Heart left ventricle (tissue), 16 donors: ENCODE measurements around the gene ETV7. TPM values are rescaled to one million over a fixed set of nuclear protein-coding genes. Genes with fewer than 3 reads are reported as not detected.

Experiments
- ATAC-seq, 4 donors: fragments of 200-7000 bp; cut with Tn5 transposase; one replicate each; pipeline ENCODE4 v1.9.1; 2020 to 2022; ENCODE audit warnings: moderate library complexity in 4 of 4, mild to moderate bottlenecking in 3 of 4, moderate number of reproducible peaks in 1 of 4
- DNase-seq, 5 donors: peaks; one replicate each; pipeline ENCODE4 v3.0.0-alpha.2; 2020
- H3K27ac ChIP-seq, 12 donors: fragments of 200-600 bp; sonication (generic) in 4 of 12; one replicate each; pipeline versions ENCODE4 v1.5.0 to v1.8.0; 2016 to 2022; ENCODE audit warnings: mild to moderate bottlenecking in 2 of 12
- H3K27me3 ChIP-seq, 9 donors: fragments of 200-600 bp; sonication (generic) in 2 of 9; one replicate each; pipeline versions ENCODE4 v1.5.1 to v1.8.0; 2016 to 2022; ENCODE audit warnings: mild to moderate bottlenecking in 3 of 9
- H3K36me3 ChIP-seq, 9 donors: fragments of 200-600 bp; sonication (generic) in 2 of 9; one replicate each; pipeline versions ENCODE4 v1.5.0 to v1.8.0; 2018 to 2022; ENCODE audit warnings: mild to moderate bottlenecking in 2 of 9
- H3K4me1 ChIP-seq, 12 donors: fragments of 200-600 bp; sonication (generic) in 4 of 12; one replicate each; pipeline versions ENCODE4 v1.5.0 to v1.8.0; 2016 to 2022; ENCODE audit warnings: mild to moderate bottlenecking in 3 of 12
- H3K4me3 ChIP-seq, 12 donors: fragments of 200-600 bp; sonication (generic) in 4 of 12; one replicate each; pipeline versions ENCODE4 v1.5.0 to v1.8.0; 2017 to 2022; ENCODE audit warnings: mild to moderate bottlenecking in 9 of 12, moderate library complexity in 4 of 12
- H3K9me3 ChIP-seq, 12 donors: fragments of 200-600 bp; sonication (generic) in 4 of 12; one replicate each; pipeline versions ENCODE4 v1.5.0 to v1.8.0; 2016 to 2022; ENCODE audit warnings: mild to moderate bottlenecking in 1 of 12
- CTCF ChIP-seq, 12 donors: fragments of 200-600 bp; sonication (generic) in 4 of 12; IDR thresholded peaks; one replicate each; pipeline versions ENCODE4 v1.5.0 to v1.8.0; 2018 to 2022; ENCODE audit warnings: antibody characterized with exemption in 12 of 12, mild to moderate bottlenecking in 5 of 12
- POLR2A ChIP-seq, 2 donors: fragments of 450-650 bp; IDR thresholded peaks; one replicate each; pipeline ENCODE4 v1.6.1; 2017; ENCODE audit warnings: antibody characterized with exemption in 2 of 2, mild to moderate bottlenecking in 2 of 2, moderate library complexity in 2 of 2
- WGBS, 4 donors: extraction: QIAGEN DNeasy Blood & Tissue Kit in 2 of 4; methylation state at CpG; one replicate each; pipeline versions ENCODE4 v1.1.5 to v1.1.7; 2013 to 2018; 5-methylcytosine and 5-hydroxymethylcytosine counted together
- intact Hi-C, 10 donors: fragments of 100-400 bp; cut with DNase I; formaldehyde crosslinking; loops; one replicate each; pipeline versions ENCODE4 v1.11.1 to v1.14.2; 2022
- polyA plus RNA-seq, 2 donors: library from polyadenylated mRNA; stranded (reverse); fragments of 200-250 nt; gene quantifications; one replicate each; pipeline ENCODE4 v1.2.3, GENCODE V29; 2013
- total RNA-seq, 9 donors: library from RNA; depleted of rRNA in 2 of 9; stranded (reverse); fragments of >200 nt in 2 of 9; fragmentation: NEBNext Ultra II Directional in 3 of 9; extraction: Animal tissue kit (Norgen Biotek cat#: 25700) in 3 of 9; gene quantifications; one replicate each; pipeline versions ENCODE4 v1.1.0 to v1.2.4, GENCODE V29; 2016 to 2023
- donor health status: ischemic (EF 13 %, LVEDD 7.1; RV severe dilation, severe dysfunction).
- donor health status: healthy with polysubstance abuse.
- donor health status: DM: no; HTN: yes; CAD: no.
- donor health status: DM: no; HTN: no; CAD: no.
- donor health status: ischemic (EF 25% LVEDD 6.9; RV normal size, moderate dysfunction).
- donor health status: ischemic (EF 25% LVEDD 5.7; RV mildly dilated, moderate dysfunction).
- donor health status: healthy.
- donor health status: DM: yes; HTN: yes; CAD: no.
- donor health status: ischemic (EF 35%, LVEDD 5.7; RV mildly dilated, moderate dysfunction).
- donor health status: nonischemic (EF 11% LVEDD 7.7; RV severe dilation, severe dysfunction).
- donor health status: DM: yes; HTN: yes; CAD: no.
- donor health status: PGD.
- donor health status: ischemic (EF 29% LVEDD 5.4; RV normal size, mild dysfunction).
- donor health status: nonischemic (EF 23%, LVEDD 6.1; RV moderate dilation, normal function).

ETV7 gene
- total and polyA plus RNA-seq, 11 donors: 0.06 to 5.1 (median 0.31) TPM; not detected in 5

- H3K27me3 ChIP-seq: peaks cover 0 to 66% (median 8%) of the 10 kb centered on the region in 9 donors
Observed at GRCh38 chr6:36350681-36351571, 36.5 kb downstream of the ETV7 start.

GRCh38 chr6:36350082-36350481, 37.4 kb downstream of the ETV7 start:
- Histone ChIP-seq H3K9me3 (peaks cover 0 to 8% (median 0%) of the 10 kb centered on the region in 12 donors), H3K4me3 (no peak overlapping the region), H3K27me3 (peaks cover 0 to 66% (median 8%) of the 10 kb centered on the region in 9 donors), H3K36me3 (no peaks in the 10 kb centered on the region), H3K27ac (peak overlapping the region in 2 of 12 donors; percentile 6), H3K4me1 (peaks cover 0 to 24% (median 12%) of the 10 kb centered on the region in 12 donors)
- TF ChIP-seq POLR2A (IDR thresholded peaks at IDR 0.05) (no peak), CTCF (IDR thresholded peaks at IDR 0.05) (no peak)
- DNase-seq (no peak), ATAC-seq (peak in 3 of 4 donors; percentile 27 to 91 (median 63))
- WGBS, 4 donors: 61 to 67% (median 64%) methylated on average over 4 of the region's 4 CpGs
- intact Hi-C loops: loop anchor here in 3 of 10 donors (10.0 kb wide), 1 partner anchor 225 kb away; no protein-coding TSS in a partner anchor

More at GRCh38 chr6:36350681-36351571, 36.5 kb downstream of the ETV7 start:
- TF ChIP-seq POLR2A (IDR thresholded peaks at IDR 0.05): no peak
- no peak for TF ChIP-seq CTCF (IDR thresholded peaks at IDR 0.05)
- peak in 1 of 5 donors; percentile 59 for DNase-seq
- WGBS, 4 donors: 38 to 51% (median 46%) methylated on average over 15 of the region's 15 CpGs
- H3K9me3 ChIP-seq: peaks cover 0 to 8% (median 0%) of the 10 kb centered on the region in 12 donors
- intact Hi-C loops: loop anchor here in 3 of 10 donors (10.0 kb wide), 1 partner anchor 226 kb away; no protein-coding TSS in a partner anchor
- peak; percentile 20 to 90 (median 72) for ATAC-seq
- H3K4me3 ChIP-seq: no peak overlapping the region
- H3K27ac ChIP-seq: peak overlapping the region in 5 of 12 donors; percentile 3 to 63 (median 14)
- peaks cover 0 to 24% (median 12%) of the 10 kb centered on the region in 12 donors for H3K4me1 ChIP-seq
- H3K36me3 ChIP-seq: no peaks in the 10 kb centered on the region

- DNase-seq: no peak
- 81 to 86% (median 85%) methylated on average over 6 of the region's 6 CpGs for WGBS, 4 donors
- Histone ChIP-seq H3K4me1 (peaks cover 0 to 24% (median 12%) of the 10 kb centered on the region in 12 donors), H3K27ac (no peak overlapping the region), H3K4me3 (no peak overlapping the region), H3K27me3 (peaks cover 0 to 61% (median 8%) of the 10 kb centered on the region in 9 donors), H3K9me3 (peaks cover 0 to 8% (median 0%) of the 10 kb centered on the region in 12 donors), H3K36me3 (no peaks in the 10 kb centered on the region)
- no peak for ATAC-seq
- TF ChIP-seq CTCF (IDR thresholded peaks at IDR 0.05): no peak
- no peak for TF ChIP-seq POLR2A (IDR thresholded peaks at IDR 0.05)
- intact Hi-C loops: no loop called here
Observed at GRCh38 chr6:36349240-36349639, 38.2 kb downstream of the ETV7 start.

GRCh38 chr6:36347621-36348020, 39.8 kb downstream of the ETV7 start:
- no peaks in the 10 kb centered on the region for H3K36me3 ChIP-seq
- TF ChIP-seq POLR2A (IDR thresholded peaks at IDR 0.05) (no peak), CTCF (IDR thresholded peaks at IDR 0.05) (no peak)
- 81 to 92% (median 88%) methylated on average over 4 of the region's 4 CpGs for WGBS, 4 donors
- intact Hi-C loops: no loop called here
- no peak for DNase-seq
- peaks cover 0 to 24% (median 12%) of the 10 kb centered on the region in 12 donors for H3K4me1 ChIP-seq
- H3K27ac ChIP-seq: no peak overlapping the region
- peaks cover 0 to 4% (median 0%) of the 10 kb centered on the region in 12 donors for H3K9me3 ChIP-seq
- peaks cover 0 to 47% (median 6%) of the 10 kb centered on the region in 9 donors for H3K27me3 ChIP-seq
- H3K4me3 ChIP-seq: no peak overlapping the region
- ATAC-seq: no peak
